Karpas-422 (cell line): ENCODE data around the gene CORO7. TPM values are rescaled to one million over a fixed set of nuclear protein-coding genes. Genes with fewer than 3 reads are reported as not detected.

Experiments used
- DNase-seq: peaks from one replicate; pipeline ENCODE4 v3.0.0-alpha.2; 2015
- H2AFZ ChIP-seq: fragments of 200-600 bp; sonication (generic); 2 replicates; pipeline ENCODE4 v1.6.1; 2014; ENCODE audit warnings: antibody characterized with exemption, low read length, mixed read lengths
- H3K27ac ChIP-seq: fragments of 200-600 bp; sonication (generic); 2 replicates; pipeline ENCODE4 v1.5.1; 2014; ENCODE audit warnings: mild to moderate bottlenecking, low read length, moderate library complexity
- H3K27me3 ChIP-seq: fragments of 200-600 bp; sonication (generic); 2 replicates; pipeline ENCODE4 v1.6.1; 2014; ENCODE audit warnings: low read length, mixed read lengths
- H3K36me3 ChIP-seq: fragments of 200-600 bp; sonication (generic); 2 replicates; pipeline ENCODE4 v1.6.1; 2014; ENCODE audit warnings: low read length, mixed read lengths; ENCODE audit not compliant: insufficient read depth
- H3K4me1 ChIP-seq: fragments of 200-600 bp; sonication (generic); 2 replicates; pipeline ENCODE4 v1.6.1; 2014; ENCODE audit warnings: mild to moderate bottlenecking, low read length, mixed read lengths
- H3K4me2 ChIP-seq: fragments of 200-600 bp; sonication (generic); 2 replicates; pipeline ENCODE4 v1.6.1; 2014; ENCODE audit warnings: low read length, low read depth, mild to moderate bottlenecking; ENCODE audit not compliant: poor library complexity, severe bottlenecking
- H3K4me3 ChIP-seq: fragments of 200-600 bp; sonication (generic); 2 replicates; pipeline ENCODE4 v1.5.1; 2014; ENCODE audit warnings: mild to moderate bottlenecking, antibody characterized with exemption, low read length, mixed read lengths
- H3K79me2 ChIP-seq: fragments of 200-600 bp; sonication (generic); 2 replicates; pipeline ENCODE4 v1.6.1; 2014; ENCODE audit warnings: mild to moderate bottlenecking, low read length, mixed read lengths
- H3K9ac ChIP-seq: fragments of 200-600 bp; sonication (generic); 2 replicates; pipeline ENCODE4 v1.6.0; 2014; ENCODE audit warnings: low read length
- H3K9me2 ChIP-seq: fragments of 200-600 bp; sonication (generic), shearing (Covaris generic); replicated peaks from 2 replicates; pipeline ENCODE4 v1.6.0; 2014; ENCODE audit warnings: mild to moderate bottlenecking, low read length, moderate library complexity; ENCODE audit not compliant: insufficient read depth
- H3K9me3 ChIP-seq: fragments of 300-700, 200-600 bp; sonication (generic); 2 replicates; pipeline ENCODE4 v1.6.1; 2014; ENCODE audit warnings: low read length, mixed read lengths
- H4K20me1 ChIP-seq: fragments of 200-600 bp; sonication (generic); 2 replicates; pipeline ENCODE4 v1.6.1; 2014; ENCODE audit warnings: mild to moderate bottlenecking, antibody characterized with exemption, low read length, low read depth; ENCODE audit not compliant: insufficient read depth
- total RNA-seq: library from RNA; depleted of rRNA; stranded (reverse); fragments of >200 nt; shearing (Covaris generic); gene quantifications from 2 replicates; pipeline ENCODE4 v1.2.3, GENCODE V29; 2014; ENCODE audit warnings: low replicate concordance

Gene CORO7
- total RNA-seq, 1 experiment from 2014 or later = 46.2 TPM

DNA sequence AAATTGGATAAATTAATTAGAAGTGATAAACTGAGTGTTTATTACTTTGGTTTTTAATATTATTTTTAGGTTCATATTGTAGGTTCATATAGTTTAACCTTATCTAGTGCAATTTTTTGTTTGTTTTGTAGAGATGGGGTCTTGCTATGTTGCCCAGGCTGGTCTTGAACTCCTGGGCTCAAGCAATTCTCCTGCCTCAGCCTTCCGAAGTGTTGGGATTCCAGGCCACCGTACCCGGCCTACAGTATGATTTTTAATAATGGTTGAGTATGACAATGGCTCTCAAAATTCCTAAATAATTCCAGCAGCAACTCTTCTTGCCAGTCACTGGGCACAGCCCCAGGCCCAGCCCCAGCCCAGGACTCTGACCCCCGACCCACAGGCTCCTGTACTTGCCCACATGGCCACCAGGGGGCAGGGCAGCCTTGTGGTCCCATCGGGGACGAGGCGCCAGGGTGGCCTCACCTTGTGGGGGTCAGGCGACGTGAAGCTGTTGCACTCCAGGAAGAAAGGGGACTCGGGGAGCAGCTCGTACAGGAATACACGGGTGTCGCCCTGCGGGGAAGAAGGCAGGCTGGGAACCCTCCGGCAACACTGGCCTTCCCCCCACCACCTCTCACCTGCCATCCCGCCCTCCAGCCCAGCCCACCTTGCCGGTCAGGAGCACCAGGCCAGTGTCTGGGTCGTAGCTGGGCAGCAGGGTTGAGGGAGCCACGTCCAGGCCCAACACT, 57.4 kb downstream of the CORO7 start:
- Histone ChIP-seq H2AFZ (no peak overlapping the region), H3K4me3 (no peak overlapping the region), H3K9ac (no peak overlapping the region), H3K9me3 (no peaks in the 10 kb centered on the region), H3K27ac (no peak overlapping the region), H3K27me3 (no peaks in the 10 kb centered on the region), H3K36me3 (peaks cover 21% of the 10 kb centered on the region), H3K4me1 (peaks cover 49% of the 10 kb centered on the region), H3K9me2 (no peaks in the 10 kb centered on the region), H3K79me2 (no peaks in the 10 kb centered on the region), H3K4me2 (no peak overlapping the region), H4K20me1 (peaks cover 9% of the 10 kb centered on the region; the same call in 1 of the 2 replicates)
- peak; percentile 89 for DNase-seq

DNA sequence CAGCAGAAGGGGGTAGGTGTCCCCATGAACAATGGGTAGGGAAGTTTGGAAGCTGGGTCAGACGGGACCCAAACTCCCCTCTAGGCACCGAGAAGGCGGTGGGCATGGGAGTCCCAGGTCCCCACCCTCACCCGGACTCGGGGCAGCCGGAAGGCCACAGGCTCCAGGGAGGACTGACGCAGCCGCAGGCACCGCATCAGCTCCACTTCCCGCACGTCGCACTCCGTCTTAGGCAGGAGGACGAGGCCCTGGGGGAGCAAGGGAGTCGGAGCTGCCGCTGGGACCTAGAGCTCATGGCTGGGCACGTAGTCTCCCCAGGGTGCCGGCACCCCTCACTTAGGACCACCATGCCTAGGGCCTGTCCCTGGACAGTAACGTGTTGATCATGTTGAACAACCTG, 58.2 kb downstream of the CORO7 start:
- DNase-seq = no peak
- no peak overlapping the region for H3K9ac ChIP-seq
- no peaks in the 10 kb centered on the region for H3K9me2 ChIP-seq
- H3K27me3 ChIP-seq = no peaks in the 10 kb centered on the region
- no peak overlapping the region for H2AFZ ChIP-seq
- peaks cover 21% of the 10 kb centered on the region for H3K36me3 ChIP-seq
- no peaks in the 10 kb centered on the region for H3K79me2 ChIP-seq
- no peaks in the 10 kb centered on the region for H3K9me3 ChIP-seq
- H3K4me2 ChIP-seq = no peak overlapping the region
- H3K27ac ChIP-seq = no peak overlapping the region
- H4K20me1 ChIP-seq = peaks cover 9% of the 10 kb centered on the region; the same call in 1 of the 2 replicates
- H3K4me1 ChIP-seq = peaks cover 41% of the 10 kb centered on the region
- no peak overlapping the region for H3K4me3 ChIP-seq

DNA sequence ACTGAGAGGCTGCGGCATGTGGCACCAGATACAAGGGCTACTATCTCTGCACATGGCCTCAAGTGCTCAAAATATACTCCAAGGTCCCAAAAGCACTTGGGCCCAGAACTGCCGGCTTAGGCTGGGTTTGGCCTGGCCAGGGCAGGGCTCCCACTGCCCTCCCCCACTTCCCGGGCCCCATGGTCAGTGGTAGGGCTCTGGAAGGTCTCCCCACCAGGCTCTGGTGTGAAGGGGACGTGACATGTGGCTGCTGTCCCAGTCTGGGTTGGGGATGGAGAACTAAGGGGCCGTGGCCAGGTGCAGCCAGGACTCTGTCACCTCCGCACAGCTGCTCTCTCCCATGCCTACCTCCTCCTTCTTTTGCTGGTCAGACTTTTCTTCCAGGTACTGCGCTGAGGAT, 59.6 kb downstream of the CORO7 start:
- H3K27me3 ChIP-seq = no peaks in the 10 kb centered on the region
- H3K9ac ChIP-seq = no peak overlapping the region

DNA sequence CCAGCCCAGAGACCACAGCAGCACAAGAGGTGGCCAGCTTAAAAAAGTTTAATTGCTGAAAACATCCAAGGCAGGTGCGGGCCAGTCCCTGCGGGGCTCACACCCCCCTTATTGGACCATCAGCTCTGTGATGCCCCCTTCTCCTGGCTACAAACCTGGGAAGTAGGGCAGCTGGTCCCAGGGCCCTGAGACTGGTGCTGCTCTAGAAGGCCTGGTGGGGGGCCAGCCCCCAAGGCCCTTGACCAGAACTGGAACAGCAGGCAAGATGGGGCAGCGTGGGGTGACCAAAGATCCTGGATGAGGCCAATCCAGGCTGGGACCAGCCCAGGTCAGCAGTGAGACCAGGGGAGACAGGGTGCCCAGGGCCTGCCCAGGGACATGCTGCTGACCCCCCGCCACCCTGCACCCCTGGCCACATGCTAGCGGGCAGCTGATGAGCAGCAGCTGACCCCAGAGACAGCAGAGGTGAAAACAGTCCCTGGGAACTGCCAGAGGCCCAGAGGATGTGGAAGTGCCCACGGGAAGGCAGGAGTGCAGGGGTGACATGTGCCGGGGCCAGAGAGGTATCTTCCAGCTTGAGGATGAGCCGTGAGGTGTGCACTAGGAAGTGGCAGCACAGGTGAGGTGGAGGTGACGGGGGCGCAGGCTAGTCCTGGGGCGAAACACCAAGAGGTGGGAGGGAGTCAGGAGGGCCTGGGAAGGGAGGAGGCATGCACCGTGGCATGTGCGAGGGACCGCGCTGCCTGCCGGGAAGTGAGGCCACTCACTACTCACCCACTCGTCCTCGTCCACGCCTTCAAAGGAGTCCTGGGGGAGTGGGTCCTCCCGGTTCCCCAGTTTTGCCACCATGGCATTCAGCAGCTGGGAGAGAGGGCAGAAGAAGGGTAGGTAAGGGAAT, 61.6 kb downstream of the CORO7 start:
- Histone ChIP-seq H3K79me2 (peaks cover 13% of the 10 kb centered on the region), H3K9me2 (no peaks in the 10 kb centered on the region), H3K4me3 (no peak overlapping the region), H3K27ac (no peak overlapping the region), H3K4me2 (no peak overlapping the region), H3K9me3 (no peaks in the 10 kb centered on the region), H3K36me3 (peaks cover 9% of the 10 kb centered on the region), H3K9ac (no peak overlapping the region), H2AFZ (no peak overlapping the region), H3K4me1 (peaks cover 22% of the 10 kb centered on the region), H4K20me1 (peaks cover 6% of the 10 kb centered on the region; the same call in 1 of the 2 replicates), H3K27me3 (no peaks in the 10 kb centered on the region)
- no peak for DNase-seq

More for the DNA sequence above, 59.6 kb downstream of the CORO7 start:
- H3K79me2 ChIP-seq = no peaks in the 10 kb centered on the region
- H3K9me2 ChIP-seq = no peaks in the 10 kb centered on the region
- peaks cover 34% of the 10 kb centered on the region for H3K4me1 ChIP-seq
- no peak overlapping the region for H3K4me3 ChIP-seq
- no peaks in the 10 kb centered on the region for H3K9me3 ChIP-seq
- no peak for DNase-seq
- H2AFZ ChIP-seq = no peak overlapping the region
- no peak overlapping the region for H3K4me2 ChIP-seq
- peaks cover 21% of the 10 kb centered on the region for H3K36me3 ChIP-seq
- peaks cover 9% of the 10 kb centered on the region; the same call in 1 of the 2 replicates for H4K20me1 ChIP-seq
- H3K27ac ChIP-seq = no peak overlapping the region

DNA sequence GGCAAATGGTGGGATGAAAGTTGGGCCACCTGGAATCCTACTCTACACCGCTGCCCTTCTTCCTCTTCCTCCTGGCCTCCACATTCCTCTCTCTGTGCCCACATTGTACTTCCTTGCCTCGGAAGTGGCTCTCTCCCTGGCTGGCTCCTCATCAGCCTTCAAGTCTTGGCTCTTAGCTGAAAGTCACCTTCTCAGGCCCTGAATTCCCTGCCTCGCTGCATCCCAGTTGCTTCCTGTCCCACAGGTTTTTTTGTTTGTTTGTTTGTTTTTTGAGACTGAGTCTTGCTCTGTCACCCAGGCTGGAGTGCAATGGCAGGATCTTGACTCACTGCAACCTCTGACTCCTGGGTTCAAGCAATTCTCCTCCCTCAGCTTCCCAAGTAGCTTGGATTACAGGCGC, 62.7 kb downstream of the CORO7 start:
- Histone ChIP-seq H3K4me2 (no peak overlapping the region), H3K9ac (no peak overlapping the region)

DNA sequence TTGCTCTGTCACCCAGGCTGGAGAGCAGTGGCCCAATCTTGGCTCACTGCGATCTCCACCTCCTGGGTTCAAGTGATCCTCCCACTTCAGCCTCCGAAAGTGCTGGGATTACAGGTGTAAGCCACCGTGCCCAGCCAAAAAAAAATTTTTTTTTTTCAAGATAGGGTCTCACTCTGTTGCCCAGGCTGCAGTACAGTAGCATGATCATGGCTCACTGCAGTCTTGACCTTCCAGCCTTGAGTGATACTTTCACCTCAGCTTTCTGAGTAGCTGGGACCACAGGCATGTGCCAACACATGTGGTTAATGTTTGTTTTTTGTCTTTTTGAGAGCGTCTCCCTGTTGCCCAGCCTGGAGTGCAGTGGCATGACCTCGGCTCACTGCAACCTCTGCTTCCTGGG, 63.6 kb downstream of the CORO7 start:
- Histone ChIP-seq H3K9ac (no peak overlapping the region), H3K4me2 (no peak overlapping the region)
- no peak for DNase-seq

More for the DNA sequence above, 62.7 kb downstream of the CORO7 start:
- H3K27me3 ChIP-seq = no peaks in the 10 kb centered on the region
- no peaks in the 10 kb centered on the region for H3K9me2 ChIP-seq
- peaks cover 13% of the 10 kb centered on the region for H3K36me3 ChIP-seq
- peaks cover 22% of the 10 kb centered on the region for H3K79me2 ChIP-seq
- no peak overlapping the region for H3K27ac ChIP-seq
- no peak for DNase-seq
- H3K4me1 ChIP-seq = peaks cover 20% of the 10 kb centered on the region
- peaks cover 7% of the 10 kb centered on the region; the same call in 1 of the 2 replicates for H4K20me1 ChIP-seq
- H3K4me3 ChIP-seq = no peak overlapping the region
- H2AFZ ChIP-seq = no peak overlapping the region
- H3K9me3 ChIP-seq = no peaks in the 10 kb centered on the region

DNA sequence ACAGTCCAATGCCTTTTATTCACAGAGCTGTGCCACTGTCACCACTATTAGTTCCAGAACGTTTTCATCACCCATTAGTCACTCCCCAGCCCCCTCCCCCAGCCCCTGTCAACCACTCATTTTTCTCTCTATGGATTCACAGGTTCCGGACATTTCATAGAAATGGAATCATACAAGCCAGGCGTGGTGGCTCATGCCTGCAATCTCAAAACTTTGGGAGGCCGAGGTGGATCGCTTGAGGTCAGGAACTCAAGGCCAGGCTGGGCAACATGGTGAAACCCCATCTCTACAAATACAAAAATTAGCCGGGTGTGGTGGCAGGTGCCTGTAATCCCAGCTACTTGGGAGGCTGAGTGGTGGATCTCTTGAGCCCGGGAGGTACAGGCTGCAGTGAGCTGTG, 64.5 kb downstream of the CORO7 start:
- Histone ChIP-seq H2AFZ (peak overlapping the region; percentile 63; the same call in 1 of the 2 replicates), H3K9ac (peak overlapping the region; percentile 52), H3K27me3 (no peaks in the 10 kb centered on the region), H3K36me3 (peaks cover 19% of the 10 kb centered on the region; the same call in 1 of the 2 replicates), H3K27ac (peak overlapping the region; percentile 71), H3K79me2 (peaks cover 40% of the 10 kb centered on the region), H3K9me3 (no peaks in the 10 kb centered on the region), H3K4me1 (peaks cover 20% of the 10 kb centered on the region), H4K20me1 (peaks cover 7% of the 10 kb centered on the region; the same call in 1 of the 2 replicates), H3K4me2 (peak overlapping the region; percentile 68), H3K9me2 (no peaks in the 10 kb centered on the region), H3K4me3 (no peak overlapping the region)
- no peak for DNase-seq

More for the DNA sequence above, 63.6 kb downstream of the CORO7 start:
- no peaks in the 10 kb centered on the region for H3K9me3 ChIP-seq
- peaks cover 14% of the 10 kb centered on the region for H3K36me3 ChIP-seq
- peaks cover 20% of the 10 kb centered on the region for H3K4me1 ChIP-seq
- peaks cover 7% of the 10 kb centered on the region; the same call in 1 of the 2 replicates for H4K20me1 ChIP-seq
- no peaks in the 10 kb centered on the region for H3K27me3 ChIP-seq
- no peak overlapping the region for H3K4me3 ChIP-seq
- H3K79me2 ChIP-seq = peaks cover 30% of the 10 kb centered on the region
- H3K27ac ChIP-seq = no peak overlapping the region
- no peaks in the 10 kb centered on the region for H3K9me2 ChIP-seq
- no peak overlapping the region for H2AFZ ChIP-seq
